Large intestine (tissue), 3 donors: ENCODE measurements around the gene TMED1. TPM values are rescaled to one million over a fixed set of nuclear protein-coding genes. Genes with fewer than 3 reads are reported as not detected.
A peak's percentile ranks its signal among the peaks of the same experiment; 100 is the strongest.
"Not testable (repeated sequence)": the region's sequence is repeated elsewhere in the genome, so short reads cannot be mapped to it uniquely, and the experiment has no call there.

ENCODE experiments used
- DNase-seq, 2 donors: peaks; one replicate each; pipeline versions ENCODE4 v3.0.0 to v3.0.0-alpha.2; 2013
- H3K27ac ChIP-seq: one replicate; pipeline ENCODE4 v1.5.1; 2013; ENCODE audit warnings: low read length
- H3K27me3 ChIP-seq: 2 replicates; pipeline ENCODE4 v1.6.1; 2013; ENCODE audit warnings: low read length; ENCODE audit not compliant: control insufficient read depth, insufficient read depth
- H3K36me3 ChIP-seq: 2 replicates; pipeline ENCODE4 v1.6.1; 2013; ENCODE audit warnings: low read length; ENCODE audit not compliant: control insufficient read depth, insufficient read depth
- H3K4me1 ChIP-seq: one replicate; pipeline ENCODE4 v1.6.1; 2013; ENCODE audit warnings: low read length; ENCODE audit not compliant: control insufficient read depth, insufficient read depth
- H3K4me3 ChIP-seq: one replicate; pipeline ENCODE4 v1.5.1; 2013; ENCODE audit warnings: low read length
- H3K9me3 ChIP-seq: one replicate; pipeline ENCODE4 v1.6.1; 2013; ENCODE audit warnings: mild to moderate bottlenecking, low read depth, low read length, moderate library complexity; ENCODE audit not compliant: control insufficient read depth
- WGBS: methylation state at CpG from one replicate; pipeline ENCODE4 v1.1.5; 2013; ENCODE audit warnings: low lambda C conversion rate; ENCODE audit not compliant: insufficient coverage; 5-methylcytosine and 5-hydroxymethylcytosine counted together
- polyA plus RNA-seq: library from polyadenylated mRNA; unstranded; fragments of 120-200 nt; gene quantifications from one replicate; pipeline ENCODE4 v1.2.1, GENCODE V29; 2013

The TMED1 gene
- polyA plus RNA-seq, 1 donor = 29.3 TPM

DNA sequence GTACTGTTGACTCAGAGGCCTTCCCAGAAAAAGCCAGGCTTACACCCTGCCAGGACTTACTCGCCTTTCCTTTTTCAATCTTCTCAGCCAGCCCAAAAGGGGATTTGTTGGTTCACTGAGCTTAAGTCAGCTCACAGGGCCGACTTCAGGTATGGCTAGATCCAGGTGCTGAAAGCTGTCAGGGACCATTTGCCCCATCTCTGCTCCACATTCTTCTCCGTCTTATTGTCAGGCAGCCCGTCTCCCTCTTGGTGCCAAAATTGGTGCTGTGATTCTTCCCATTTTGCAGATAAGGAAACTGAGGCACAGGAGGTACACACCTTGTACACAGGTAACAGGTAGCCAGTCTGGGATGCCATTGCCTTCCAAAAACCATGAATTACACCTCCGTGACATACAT, 14.6 kb upstream of the TMED1 start:
- 100% methylated on average over 1 of the region's 5 CpGs for WGBS

DNA sequence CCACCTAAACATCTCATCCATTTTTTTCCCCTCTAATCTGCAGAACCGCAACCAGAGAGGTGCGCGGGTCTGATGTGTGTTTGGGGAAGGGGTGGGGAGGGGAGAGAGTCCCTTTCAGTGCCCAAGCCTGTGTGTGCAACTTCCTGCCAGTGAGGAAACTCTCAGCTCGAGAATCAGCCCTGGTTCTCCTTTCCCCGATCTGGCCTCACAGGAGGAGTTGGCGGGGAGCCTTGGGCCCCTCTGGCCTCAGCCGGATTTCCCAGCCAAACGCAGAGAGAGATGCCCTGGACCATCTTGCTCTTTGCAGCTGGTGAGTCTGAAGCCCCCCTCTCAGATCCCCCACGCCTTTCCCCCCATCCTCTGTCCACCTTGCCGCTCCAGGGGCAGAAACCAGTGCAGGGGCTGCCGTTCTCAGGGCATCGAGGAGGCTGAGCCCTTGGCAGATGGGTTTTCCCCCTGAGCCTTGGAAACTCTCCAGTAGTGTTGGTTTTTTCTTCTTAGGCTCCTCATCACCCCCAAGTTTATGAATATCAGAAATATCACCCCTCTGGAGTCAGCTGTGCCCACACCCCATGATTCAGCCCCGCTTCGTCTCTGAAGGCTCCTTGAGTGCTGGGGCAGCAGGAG, 12.3 kb upstream of the TMED1 start, which contains the start of gene C19orf38:
TSS of gene C19orf38 (plus strand) at position 186 of the 627 bp plus-strand sequence. CDS start at position 280, 94 bp downstream.
- Histone ChIP-seq H3K9me3 (no peaks in the 10 kb centered on the region), H3K27ac (no peak within 1 kb of the TSS), H3K27me3 (peaks cover 7% of the 10 kb centered on the region), H3K36me3 (no peaks in the 10 kb centered on the region), H3K4me1 (no peaks in the 10 kb centered on the region), H3K4me3 (peak within 1 kb of the TSS; percentile 23)
- no CpG with 5 or more reads among the region's 14 CpGs for WGBS
- DNase-seq = no peak

More for the DNA sequence above, 14.6 kb upstream of the TMED1 start:
- Histone ChIP-seq H3K27ac (no peak overlapping the region), H3K4me3 (no peak overlapping the region), H3K9me3 (no peaks in the 10 kb centered on the region), H3K27me3 (peaks cover 7% of the 10 kb centered on the region), H3K36me3 (no peaks in the 10 kb centered on the region), H3K4me1 (no peaks in the 10 kb centered on the region)
- DNase-seq = no peak

DNA sequence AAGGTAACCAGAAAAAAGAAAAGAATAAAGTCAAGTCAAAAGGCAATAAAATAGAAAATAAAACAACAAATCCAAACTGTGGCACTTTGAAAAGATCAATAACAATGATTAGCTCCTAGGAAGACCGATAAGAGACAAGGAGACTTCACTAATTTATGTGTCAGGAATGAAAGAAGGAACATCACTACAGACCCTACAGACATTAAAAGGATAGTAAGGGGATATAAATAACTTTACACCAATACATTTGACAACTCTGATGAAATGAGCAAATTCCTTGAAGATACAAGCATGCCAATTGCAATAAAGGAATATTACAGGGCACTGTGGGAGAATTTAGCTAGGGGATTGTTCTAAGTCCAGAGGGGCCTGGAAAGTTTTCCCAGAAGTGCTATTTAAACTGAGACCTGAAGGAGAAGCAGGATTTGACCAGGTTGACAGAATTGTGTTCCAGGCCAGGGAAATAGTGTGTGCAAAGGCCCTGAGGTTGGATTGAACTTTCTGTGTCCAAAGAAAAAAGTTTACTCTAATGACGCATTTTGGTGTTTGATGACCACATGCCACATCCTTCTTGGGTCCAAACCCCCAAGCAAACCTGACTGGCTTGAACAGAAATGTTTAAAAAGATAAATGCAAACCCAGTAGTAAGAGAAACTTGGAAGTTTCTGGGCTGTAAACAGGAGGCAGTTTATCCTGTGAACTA, 10.6 kb upstream of the TMED1 start:
- no CpG with 5 or more reads among the region's 2 CpGs for WGBS
- Histone ChIP-seq H3K4me1 (no peaks in the 10 kb centered on the region), H3K27ac (no peak overlapping the region), H3K27me3 (peaks cover 7% of the 10 kb centered on the region), H3K9me3 (no peaks in the 10 kb centered on the region), H3K4me3 (no peak overlapping the region), H3K36me3 (no peaks in the 10 kb centered on the region)
- DNase-seq = no peak

DNA sequence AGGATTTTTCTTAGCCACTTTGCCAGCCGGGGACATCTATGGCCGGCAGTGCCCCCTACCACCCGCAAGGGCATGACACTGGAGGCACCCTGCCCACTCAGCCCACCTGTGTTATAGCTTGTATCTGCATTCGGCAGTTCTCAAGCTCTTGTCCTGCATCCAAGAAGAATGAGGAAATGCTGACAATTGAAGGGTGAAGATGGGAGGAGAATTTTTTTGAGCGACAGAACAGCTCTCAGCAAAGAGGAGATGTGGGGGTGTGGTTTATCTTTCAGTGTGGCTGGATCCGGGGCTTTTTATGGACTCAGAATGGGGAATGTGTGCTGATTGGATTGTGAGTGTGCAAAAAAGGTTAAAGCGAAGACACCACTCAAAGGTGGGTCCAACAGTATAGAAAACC, 6.8 kb upstream of the TMED1 start:
- 100% methylated on average over 1 of the region's 7 CpGs for WGBS
- no peak for DNase-seq
- no peaks in the 10 kb centered on the region for H3K4me1 ChIP-seq
- H3K27ac ChIP-seq = no peak overlapping the region
- no peaks in the 10 kb centered on the region for H3K36me3 ChIP-seq
- H3K9me3 ChIP-seq = no peaks in the 10 kb centered on the region
- no peak overlapping the region for H3K4me3 ChIP-seq
- H3K27me3 ChIP-seq = no peaks in the 10 kb centered on the region

DNA sequence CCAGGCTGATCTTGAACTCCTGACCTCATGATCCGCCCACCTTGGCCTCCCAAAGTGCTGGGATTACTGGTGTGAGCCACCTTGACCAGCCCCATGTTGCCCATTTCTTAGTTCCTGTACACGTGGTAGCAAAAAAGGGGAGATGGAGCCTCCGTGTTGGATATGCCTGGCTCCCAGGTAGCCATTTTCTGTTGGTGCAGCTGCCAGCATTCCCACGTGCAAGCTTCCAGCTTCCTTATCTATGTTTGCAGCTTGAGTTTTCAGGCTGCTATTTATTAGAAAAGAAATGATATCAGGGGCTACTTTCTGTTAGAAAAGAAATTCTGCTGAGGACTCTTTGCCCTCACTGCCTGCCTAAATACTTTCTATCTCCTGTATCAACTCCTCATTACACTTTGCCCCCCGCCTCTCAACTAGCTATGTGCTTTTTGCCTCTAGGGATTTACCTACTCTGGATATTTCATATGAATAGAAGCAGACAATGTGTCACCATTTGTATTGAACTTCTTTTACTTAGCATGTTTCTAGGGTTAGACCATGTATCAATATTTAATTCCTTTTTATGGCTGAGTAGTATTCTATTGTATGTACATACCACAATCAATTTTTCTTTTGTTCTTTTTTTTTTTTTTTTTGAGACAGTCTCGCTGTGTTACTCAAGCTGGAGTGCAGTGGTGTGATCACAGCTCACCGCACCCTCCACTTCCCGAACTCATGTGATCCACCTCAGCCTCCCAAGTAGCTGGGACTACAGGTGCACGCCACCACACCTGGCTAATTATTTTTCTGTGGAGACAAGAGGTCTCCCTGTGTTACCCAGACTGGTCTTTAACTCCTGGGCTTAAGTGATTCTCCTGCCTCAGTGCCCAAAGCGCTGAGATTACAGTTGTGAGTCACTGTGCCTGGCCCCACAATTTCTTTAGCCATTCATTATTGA, 3.4 kb upstream of the TMED1 start:
- H3K27ac ChIP-seq = no peak overlapping the region
- no peak overlapping the region for H3K4me3 ChIP-seq
- WGBS = no CpG with 5 or more reads among the region's 10 CpGs
- no peak for DNase-seq
- peaks cover 6% of the 10 kb centered on the region for H3K9me3 ChIP-seq
- H3K27me3 ChIP-seq = no peaks in the 10 kb centered on the region
- no peaks in the 10 kb centered on the region for H3K36me3 ChIP-seq
- peaks cover 9% of the 10 kb centered on the region for H3K4me1 ChIP-seq

DNA sequence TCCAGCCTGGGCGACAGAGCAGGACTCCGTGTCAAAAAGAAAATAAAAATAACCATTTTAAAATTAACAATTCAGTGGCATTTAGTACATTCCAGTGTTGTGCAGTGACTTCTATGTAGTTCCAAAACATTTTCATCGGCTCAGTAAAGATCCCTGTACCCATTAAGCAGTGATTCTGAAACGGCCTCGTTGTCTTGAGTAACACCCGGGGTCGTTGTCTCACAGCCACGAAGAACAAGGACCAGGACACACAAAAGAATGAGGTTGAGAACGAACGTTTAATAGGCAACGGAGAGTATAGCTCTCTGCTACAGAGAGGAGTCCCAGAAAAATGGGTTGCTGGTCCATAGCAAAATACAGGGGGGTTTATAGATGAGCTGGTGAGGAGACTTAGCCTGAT, 2.4 kb upstream of the TMED1 start:
- DNase-seq = no peak
- no peak overlapping the region for H3K27ac ChIP-seq
- peaks cover 9% of the 10 kb centered on the region for H3K4me1 ChIP-seq
- H3K36me3 ChIP-seq = peaks cover 8% of the 10 kb centered on the region
- 80% methylated on average over 1 of the region's 11 CpGs for WGBS
- no peaks in the 10 kb centered on the region for H3K27me3 ChIP-seq
- H3K9me3 ChIP-seq = peaks cover 6% of the 10 kb centered on the region
- no peak overlapping the region for H3K4me3 ChIP-seq

DNA sequence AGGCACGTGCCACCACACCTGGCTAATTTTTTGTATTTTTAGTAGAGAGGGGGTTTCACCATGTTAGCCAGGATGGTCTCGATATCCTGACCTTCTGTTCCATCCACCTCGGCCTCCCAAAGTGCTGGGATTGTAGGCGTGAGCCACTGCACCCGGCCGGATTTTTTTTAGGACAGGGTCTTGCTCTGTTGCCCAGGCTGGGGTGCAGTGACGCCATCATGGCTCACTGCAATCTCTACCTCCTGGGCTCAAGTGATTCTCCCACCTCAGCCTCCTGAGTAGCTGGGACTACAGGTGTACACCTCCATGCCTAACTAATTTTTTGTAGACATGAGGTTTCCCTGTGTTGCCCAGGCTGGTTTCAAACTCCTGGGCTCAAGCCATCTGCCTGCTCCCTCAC, 1.6 kb upstream of the TMED1 start:
- not testable (repeated sequence) for H3K27me3 ChIP-seq, H3K27ac ChIP-seq, H3K9me3 ChIP-seq

DNA sequence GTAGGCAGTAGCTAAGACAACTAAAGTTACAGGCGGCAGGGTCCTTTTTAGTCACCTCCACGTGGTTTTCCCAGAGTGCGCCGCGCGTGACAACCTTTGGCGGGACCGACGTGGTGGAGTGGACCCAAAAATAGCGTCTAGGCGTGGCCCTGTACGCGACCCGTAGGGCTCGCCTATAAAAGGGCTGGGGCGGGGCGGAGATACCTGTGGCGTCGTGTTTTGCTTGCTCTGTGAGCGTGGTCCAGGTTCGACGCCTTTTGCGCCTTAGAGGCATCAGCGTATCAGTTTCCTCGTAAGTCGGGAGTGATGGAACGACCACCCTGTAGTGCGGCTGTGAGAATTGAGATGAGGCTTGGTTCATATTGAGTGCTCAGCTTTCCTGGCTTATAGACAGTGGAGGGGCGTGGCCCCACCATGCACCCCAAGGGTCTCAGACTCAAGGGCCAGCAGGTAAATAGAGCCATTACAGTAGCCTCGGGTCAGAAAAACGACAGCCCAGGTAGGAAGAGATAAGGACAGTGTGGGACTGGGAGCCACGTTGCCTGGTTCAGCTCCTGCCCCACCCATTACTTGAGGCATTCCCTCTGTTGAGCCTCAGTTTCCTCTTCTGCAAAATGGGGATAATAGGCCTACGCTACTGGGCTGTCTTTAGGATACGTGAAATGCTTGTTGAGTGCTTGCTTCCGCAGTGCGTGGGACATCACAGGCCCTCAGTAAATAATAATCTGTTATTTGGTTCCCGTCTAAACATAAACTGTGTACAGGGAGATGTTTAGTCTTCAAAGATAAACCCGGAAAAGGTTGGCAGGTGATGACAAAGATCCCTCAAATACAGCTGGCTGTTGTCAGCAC, 693 bp upstream of the TMED1 start:
- Histone ChIP-seq H3K27ac (peak overlapping the region; percentile 98), H3K9me3 (peaks cover 6% of the 10 kb centered on the region), H3K4me1 (peaks cover 9% of the 10 kb centered on the region), H3K27me3 (no peaks in the 10 kb centered on the region), H3K4me3 (peak overlapping the region; percentile 83), H3K36me3 (peaks cover 24% of the 10 kb centered on the region)
- peak; percentile 87 to 93 for DNase-seq
- no CpG with 5 or more reads among the region's 38 CpGs for WGBS

More for the DNA sequence above, 1.6 kb upstream of the TMED1 start:
- peaks cover 15% of the 10 kb centered on the region for H3K36me3 ChIP-seq
- no CpG with 5 or more reads among the region's 7 CpGs for whole genome bisulfite sequencing
- H3K4me1 ChIP-seq, DNase-seq, H3K4me3 ChIP-seq: not testable (repeated sequence)

DNA sequence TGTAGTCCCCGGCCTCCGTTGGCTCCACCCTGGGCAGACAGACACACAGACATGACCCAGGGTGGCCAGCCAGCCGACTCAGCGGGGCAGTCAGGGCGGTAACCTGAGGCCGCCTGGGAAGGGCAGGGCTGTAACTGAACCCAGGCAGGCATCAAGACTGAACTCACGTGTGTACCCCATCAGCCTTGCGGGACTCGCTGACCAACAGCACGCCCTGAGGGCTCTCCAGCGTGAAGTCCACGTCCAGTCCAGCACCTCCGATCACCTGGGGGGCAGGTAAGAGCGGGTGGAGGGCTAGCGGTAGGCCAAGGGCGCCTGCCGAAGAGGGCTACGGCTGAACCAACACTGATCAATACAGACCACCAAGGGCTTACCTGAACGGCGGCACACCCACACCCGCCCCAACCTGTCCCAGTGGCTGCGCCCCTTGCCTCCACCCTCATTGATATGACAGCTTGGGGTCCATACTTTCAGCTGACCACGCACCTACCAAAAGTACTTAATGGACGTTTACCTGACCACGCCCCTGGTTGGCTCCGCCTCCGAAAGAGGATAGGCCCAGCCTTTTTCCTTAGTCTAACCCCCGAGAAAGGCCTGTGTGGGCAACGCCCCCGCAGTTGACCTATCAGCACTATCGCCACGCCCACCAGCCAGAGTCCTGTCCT, 791 bp downstream of the TMED1 start:
- no CpG with 5 or more reads among the region's 32 CpGs for WGBS
- Histone ChIP-seq H3K9me3 (peaks cover 6% of the 10 kb centered on the region), H3K4me3 (peak overlapping the region; percentile 83), H3K36me3 (peaks cover 37% of the 10 kb centered on the region), H3K27me3 (no peaks in the 10 kb centered on the region), H3K4me1 (peaks cover 9% of the 10 kb centered on the region), H3K27ac (peak overlapping the region; percentile 60)
- DNase-seq = no peak
